Measurements from ENCODE around the gene MRPL10. TPM values are rescaled to one million over a fixed set of nuclear protein-coding genes. Genes with fewer than 3 reads are reported as not detected.

Gene MRPL10
- total and polyA plus RNA-seq, 2 of the 8 experiments (the other 6 are each of a cell fraction or from before 2014, with no cell fraction given) = 85.3 to 214 TPM

DNA sequence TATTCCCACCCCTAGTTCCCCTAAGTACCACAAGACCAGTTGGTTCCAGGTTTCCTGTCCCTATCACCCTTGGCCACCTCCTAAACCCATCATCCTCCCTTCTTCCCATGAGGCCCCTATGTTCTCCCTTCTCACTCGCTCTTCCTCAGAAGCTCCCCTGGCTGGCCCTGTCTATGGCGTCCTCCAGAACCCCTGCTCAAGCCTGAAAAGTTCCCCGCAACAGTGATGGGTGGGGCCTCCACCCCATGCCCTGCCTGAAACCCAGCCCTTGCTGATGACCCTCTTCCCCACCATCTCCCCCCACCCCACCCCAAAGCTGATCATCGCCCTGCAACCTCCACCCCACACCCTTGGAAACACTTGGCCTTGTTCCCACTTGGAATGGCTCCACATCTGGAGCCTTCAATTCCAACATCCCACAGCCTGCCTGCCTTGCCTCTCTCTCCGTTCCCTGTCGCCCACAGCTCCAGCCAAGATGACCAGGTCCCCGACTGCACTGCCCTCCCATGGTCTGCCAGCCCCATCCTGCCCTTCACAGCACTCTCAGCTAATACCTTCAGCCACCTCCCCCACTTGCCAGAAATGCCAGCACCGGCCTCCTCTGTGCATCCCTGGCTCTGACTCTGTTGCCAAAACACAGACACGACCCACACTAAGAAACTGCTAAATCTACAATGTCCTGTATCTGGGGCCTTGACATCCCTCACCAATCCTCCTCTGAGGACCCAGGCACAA lies 20.3 kb downstream of the MRPL10 start:
- no peak overlapping the region for H2BK20ac ChIP-seq (ENCODE audit: low read length)
- CTCF ChIA-PET (ENCODE audit: partially characterized antibody) = interaction anchor here (0.9 to 1.8 kb wide), 4 partner anchors 9 to 180 kb away, joined by 3 to 5 read pairs (median 4); partner anchors contain the start of gene OSBPL7
- TF ChIP-seq ZNF274 (IDR thresholded peaks at IDR 0.05; ENCODE audit: borderline replicate concordance, extremely low read depth, low read length) = no peak
- TF ChIP-seq SIRT6 (IDR thresholded peaks at IDR 0.05; ENCODE audit: low read length) = no peak
- TF ChIP-seq ASH2L (IDR thresholded peaks at IDR 0.05; ENCODE audit: low read length) = no peak
- no peak for TF ChIP-seq TAF7 (optimal IDR thresholded peaks at IDR 0.05; ENCODE audit: borderline replicate concordance, low read depth, low read length)
- TF ChIP-seq BCL11A (IDR thresholded peaks at IDR 0.05; ENCODE audit: low read depth in 2 of 2, low read length in 2 of 2) = no peak

More for the DNA sequence above, 20.3 kb downstream of the MRPL10 start:
- Histone ChIP-seq H3K27ac (ENCODE audit: low read depth, low read length) (no peak overlapping the region), H3K9me3 (ENCODE audit: insufficient read depth in 2 of 2, low read depth in 1 of 2, low read length in 1 of 2) (no peaks in the 10 kb centered on the region), H3K27me3 (replicated peaks in 1 of 4; ENCODE audit: control insufficient read depth in 3 of 4, extremely low read depth in 1 of 4, insufficient read depth in 3 of 4, low read length in 3 of 4) (no peaks in the 10 kb centered on the region), H2BK12ac (ENCODE audit: low read depth, low read length) (no peak overlapping the region), H3K9ac (replicated peaks in 1 of 4; ENCODE audit: extremely low read depth in 1 of 4, low read depth in 3 of 4, low read length in 3 of 4) (no peak overlapping the region), H3K18ac (ENCODE audit: extremely low read depth, low read length) (no peak overlapping the region), H3K23me2 (ENCODE audit: low read depth, low read length) (no peaks in the 10 kb centered on the region), H3K36me3 (ENCODE audit: control insufficient read depth in 2 of 4, insufficient read depth in 4 of 4, low read length in 3 of 4) (peaks cover 0 to 2% (median 0%) of the 10 kb centered on the region in 4 experiments; a peak in 1 of 8 replicates), H3K56ac (replicated peaks; ENCODE audit: insufficient read length, low read depth, low read length) (no peak overlapping the region), H3K79me1 (ENCODE audit: low read depth, low read length) (no peaks in the 10 kb centered on the region; the same call in none of the 2 replicates), H2AK5ac (ENCODE audit: low read depth, low read length) (no peak overlapping the region), H3K23ac (ENCODE audit: insufficient read length) (no peak overlapping the region), H2BK120ac (replicated peaks; ENCODE audit: low read depth, low read length) (no peak overlapping the region), H3K4me1 (replicated peaks in 1 of 4; ENCODE audit: control insufficient read depth in 3 of 4, insufficient read depth in 4 of 4, low read length in 3 of 4) (no peaks in the 10 kb centered on the region; a peak in 1 of 7 replicates), H3K79me2 (ENCODE audit: control insufficient read depth in 1 of 2, insufficient read depth in 2 of 2, low read length in 2 of 2) (no peaks in the 10 kb centered on the region), H3K4me2 (ENCODE audit: insufficient read depth in 1 of 2, low read depth in 2 of 2, low read length in 2 of 2) (no peak overlapping the region), H4K20me1 (replicated peaks in 1 of 2; ENCODE audit: control insufficient read depth in 1 of 2, insufficient read depth in 2 of 2, low read length in 2 of 2) (peaks cover 0 to 5% of the 10 kb centered on the region in 2 experiments), H4K91ac (replicated peaks; ENCODE audit: insufficient read length, low read length) (no peak overlapping the region), H2BK15ac (ENCODE audit: low read length) (no peak overlapping the region), H3K4ac (replicated peaks; ENCODE audit: insufficient read length, low read depth, low read length) (no peak overlapping the region), H4K8ac (ENCODE audit: extremely low read depth, insufficient read depth, low read length) (no peak overlapping the region), H4K5ac (ENCODE audit: insufficient read length, low read depth, low read length) (no peak overlapping the region), H3K14ac (ENCODE audit: insufficient read length) (no peak overlapping the region), H2BK5ac (ENCODE audit: low read depth, low read length) (no peak overlapping the region), H3K4me3 (ENCODE audit: extremely low read depth in 1 of 4, insufficient read depth in 2 of 4, low read depth in 3 of 4, low read length in 4 of 4) (no peak overlapping the region), H2AFZ (ENCODE audit: low read length) (no peak overlapping the region)
- no peak for FAIRE-seq
- DNase-seq (ENCODE audit: low read depth in 1 of 2, low spot score in 2 of 2) = no peak
- POLR2A ChIA-PET (ENCODE audit: partially characterized antibody) = interaction anchor here (0.7 to 1.6 kb wide), 2 partner anchors 11 to 107 kb away, joined by 4 to 6 read pairs; partner anchors contain the start of gene OSBPL7
- 82% methylated on average over 6 of the region's 9 CpGs; no CpG with 5 or more reads in 1 of the 2 experiments for WGBS, 2 experiments (ENCODE audit: extremely low coverage in 1 of 2, insufficient coverage in 1 of 2, insufficient read length in 1 of 2, insufficient replicate concordance in 2 of 2, low coverage in 1 of 2, low lambda C conversion rate in 2 of 2, missing lambda C conversion rate in 1 of 2)

All from H1 (cell line).